C1 segment of cervical spinal cord (tissue), 14 donors: ENCODE measurements around the gene GDF10.

Experiments
- DNase-seq, 14 donors: peaks; one replicate each; lab custom pipeline; 2025; lab: John Stamatoyannopoulos, UW

The GDF10 gene

DNA sequence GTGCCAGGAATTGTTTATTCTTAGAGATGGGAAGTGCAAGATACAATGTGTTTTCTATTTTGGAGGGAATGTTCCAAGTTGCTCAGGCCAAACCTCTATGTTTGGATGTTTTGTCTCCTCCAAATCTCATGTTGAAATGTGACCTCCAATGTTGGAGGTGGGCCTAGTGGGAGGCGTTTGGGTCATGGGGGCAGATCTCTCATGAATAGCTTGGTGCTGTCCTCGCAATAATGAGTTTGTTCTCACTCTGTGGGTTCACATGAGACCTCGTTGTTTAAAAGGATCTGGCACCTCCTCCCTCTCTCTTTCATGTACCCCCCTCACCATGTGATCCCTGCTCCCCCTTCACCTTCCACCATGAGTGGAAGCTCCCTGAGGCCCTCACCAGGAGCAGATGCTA, 8.3 kb upstream of the GDF10 start:
- no peak for DNase-seq

DNA sequence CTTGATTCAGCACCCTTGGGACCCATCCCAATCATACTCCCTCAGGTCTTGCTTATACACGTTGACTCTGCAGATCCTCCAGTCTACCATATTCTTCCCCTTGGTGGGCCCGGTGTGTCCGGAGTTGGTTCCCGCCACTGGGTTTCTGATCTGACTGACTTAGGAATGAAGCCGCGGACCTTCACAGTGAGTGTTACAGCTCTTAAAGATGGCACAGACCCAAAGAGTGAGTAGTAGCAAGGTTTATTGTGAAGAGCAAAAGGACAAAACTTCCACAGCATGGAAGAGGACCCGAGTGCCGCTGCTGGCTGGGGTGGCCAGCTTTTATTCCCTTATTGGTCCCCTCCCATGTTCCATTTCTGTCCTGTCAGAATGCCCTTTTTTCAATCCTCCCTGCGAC, 5.9 kb upstream of the GDF10 start:
- DNase-seq = no peak

DNA sequence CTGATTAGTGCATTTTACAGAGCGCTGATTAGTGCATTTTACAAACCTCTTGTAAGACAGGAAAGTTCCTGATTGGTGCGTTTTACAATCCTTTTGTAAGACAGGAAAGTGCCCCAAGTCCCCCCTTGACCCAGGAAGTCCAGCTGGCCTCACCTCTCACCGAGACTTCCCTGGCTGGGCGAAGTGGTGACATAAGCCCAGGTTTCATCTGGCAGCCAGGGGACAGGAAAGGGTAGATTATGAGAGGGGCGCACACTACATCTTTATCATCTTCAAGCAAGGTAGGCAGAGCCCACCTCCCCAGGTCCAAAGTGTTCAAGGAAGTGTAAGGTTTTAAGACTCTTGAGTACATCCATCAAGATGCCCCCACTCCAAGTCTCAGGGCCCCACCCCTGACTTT, 5.5 kb upstream of the GDF10 start:
- no peak for DNase-seq

DNA sequence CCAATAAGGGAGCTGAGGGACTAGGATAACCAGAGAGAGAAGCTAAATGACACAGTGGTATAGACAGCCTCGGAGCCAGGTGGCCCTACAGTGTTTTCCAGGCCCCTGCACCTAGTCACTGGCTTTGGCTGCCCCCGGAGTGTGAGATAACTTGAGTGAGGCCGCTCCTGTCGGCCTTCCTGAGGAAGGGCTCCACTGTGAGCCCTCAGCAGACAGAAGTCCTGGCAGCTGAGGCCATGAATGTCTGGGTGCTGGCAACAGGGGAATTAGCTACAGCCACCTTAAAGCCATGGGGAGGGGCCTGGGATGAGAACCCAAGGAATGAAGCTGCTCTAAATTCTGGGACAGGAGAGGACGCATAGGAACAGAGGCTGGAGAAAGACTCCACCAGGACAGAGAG, 4.6 kb upstream of the GDF10 start:
- no peak for DNase-seq

DNA sequence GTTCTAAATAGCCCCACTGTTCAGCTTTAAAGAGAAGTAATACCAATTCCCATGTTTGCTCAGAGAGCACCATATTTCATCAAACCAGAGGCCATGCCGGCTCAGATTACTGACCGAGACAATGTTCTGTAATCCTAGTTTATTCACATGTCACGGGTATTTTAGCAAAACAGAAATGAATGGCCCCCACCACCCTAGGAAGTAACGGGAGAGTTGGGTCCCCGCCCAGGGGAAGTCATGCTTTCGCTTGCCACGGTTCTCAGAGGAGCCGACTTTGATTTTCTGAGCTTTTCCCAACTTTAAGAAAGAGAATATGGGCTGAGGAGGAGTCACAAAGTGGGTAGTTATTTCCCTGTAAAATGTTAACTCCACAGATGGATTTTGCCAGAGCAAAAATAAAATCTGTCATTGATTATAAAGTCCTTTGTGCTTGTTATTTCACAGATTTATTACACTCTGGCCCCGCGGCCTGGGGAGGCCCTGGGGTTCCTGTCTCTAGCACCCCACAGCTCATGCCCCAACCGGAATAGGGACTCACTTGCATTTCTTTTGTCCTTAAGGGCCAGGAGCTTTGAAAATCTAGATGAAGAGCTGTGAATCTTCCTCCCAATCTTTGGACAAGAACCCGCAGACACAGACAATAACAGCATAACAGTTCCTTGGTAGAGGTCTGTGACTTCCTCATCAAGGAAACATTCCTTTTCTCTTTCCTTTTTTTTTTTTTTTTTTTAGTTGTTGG, 3.7 kb upstream of the GDF10 start:
- DNase-seq = no peak

DNA sequence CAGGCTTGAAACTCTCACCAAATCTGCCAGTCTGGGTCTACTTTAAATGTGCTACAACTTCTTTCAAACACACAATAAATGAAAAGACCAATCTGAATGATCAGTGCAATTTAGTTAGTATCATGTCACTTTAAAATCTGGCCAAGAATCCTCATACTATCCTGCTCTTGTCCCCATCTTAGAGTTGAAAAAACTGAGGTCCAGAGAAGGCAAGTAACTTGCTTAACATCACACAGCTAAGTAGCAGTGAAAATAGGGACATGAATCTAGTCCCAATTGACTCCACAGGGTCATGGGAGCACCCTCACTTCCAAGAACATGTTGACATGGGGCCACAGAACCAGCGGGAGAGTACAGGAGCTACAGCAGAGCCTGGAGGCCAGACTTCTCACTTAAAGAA, 3.1 kb upstream of the GDF10 start:
- no peak for DNase-seq

DNA sequence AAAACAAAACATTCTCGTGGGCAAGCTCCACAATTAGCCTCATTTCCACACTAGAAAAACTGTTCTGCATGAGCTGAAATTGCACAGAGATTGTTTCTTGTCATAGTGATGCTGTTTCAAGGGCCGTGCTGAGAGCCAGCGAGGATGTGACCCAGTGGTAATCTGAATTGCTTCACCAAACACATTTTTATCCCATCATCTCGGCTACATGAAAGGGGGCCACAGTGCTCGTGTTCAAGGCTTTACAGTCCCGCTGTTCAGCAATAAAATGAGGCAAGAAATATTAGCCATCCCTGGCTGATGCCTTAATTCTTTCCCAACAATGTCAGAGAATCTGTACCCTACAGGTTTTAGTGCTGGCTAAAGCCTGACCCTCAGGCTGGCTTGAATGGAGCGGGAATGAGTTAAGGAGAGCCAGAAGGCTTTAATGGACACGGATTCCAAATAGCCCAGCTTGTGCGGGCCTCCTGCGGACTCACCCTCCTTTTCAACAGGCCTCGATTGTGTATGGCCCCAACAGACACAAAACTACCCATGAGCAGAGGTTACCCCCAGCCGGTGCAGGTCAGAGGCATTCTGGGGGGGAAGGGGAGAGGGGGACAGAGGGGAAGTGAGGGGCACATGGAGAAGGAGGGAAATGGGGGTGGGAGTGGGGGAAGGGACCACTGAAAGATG, 2.0 kb upstream of the GDF10 start:
- no peak for DNase-seq

DNA sequence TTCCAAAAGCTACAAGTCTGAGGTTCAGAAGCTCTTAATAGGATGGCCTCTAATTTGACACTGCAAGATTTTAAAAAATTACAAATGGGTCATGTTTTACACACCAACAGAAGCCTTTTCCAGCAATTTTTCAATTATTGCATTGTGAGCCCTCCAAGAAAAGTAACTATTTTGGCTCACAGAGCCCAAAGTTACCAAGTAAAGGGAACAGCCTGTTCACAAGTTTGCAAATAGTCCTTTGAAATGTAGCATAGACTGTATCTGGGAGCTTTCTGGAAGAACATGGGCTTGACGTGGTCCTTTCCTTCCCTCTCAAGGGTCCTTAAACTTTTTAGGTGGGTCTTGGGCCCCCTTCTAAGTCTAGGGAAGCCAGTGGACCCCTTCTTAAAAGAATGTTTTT, 1.3 kb upstream of the GDF10 start:
- DNase-seq = peak in 1 of 14 donors; percentile 20

DNA sequence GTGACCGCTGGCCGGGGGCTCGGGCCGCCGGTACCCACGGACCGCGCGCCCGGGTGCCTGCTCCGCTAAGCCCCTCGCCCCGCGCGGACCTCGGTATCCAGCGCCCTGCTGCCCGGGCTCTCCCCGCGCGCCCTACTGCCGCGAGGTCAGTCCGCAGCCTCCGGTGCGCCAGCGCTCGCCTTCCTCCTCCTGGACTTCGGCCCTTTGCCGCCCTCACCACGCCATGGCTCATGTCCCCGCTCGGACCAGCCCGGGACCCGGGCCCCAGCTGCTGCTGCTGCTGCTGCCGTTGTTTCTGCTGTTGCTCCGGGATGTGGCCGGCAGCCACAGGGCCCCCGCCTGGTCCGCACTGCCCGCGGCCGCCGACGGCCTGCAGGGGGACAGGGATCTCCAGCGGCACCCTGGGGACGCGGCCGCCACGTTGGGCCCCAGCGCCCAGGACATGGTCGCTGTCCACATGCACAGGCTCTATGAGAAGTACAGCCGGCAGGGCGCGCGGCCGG, 483 bp downstream of the GDF10 start:
- DNase-seq = no peak

DNA sequence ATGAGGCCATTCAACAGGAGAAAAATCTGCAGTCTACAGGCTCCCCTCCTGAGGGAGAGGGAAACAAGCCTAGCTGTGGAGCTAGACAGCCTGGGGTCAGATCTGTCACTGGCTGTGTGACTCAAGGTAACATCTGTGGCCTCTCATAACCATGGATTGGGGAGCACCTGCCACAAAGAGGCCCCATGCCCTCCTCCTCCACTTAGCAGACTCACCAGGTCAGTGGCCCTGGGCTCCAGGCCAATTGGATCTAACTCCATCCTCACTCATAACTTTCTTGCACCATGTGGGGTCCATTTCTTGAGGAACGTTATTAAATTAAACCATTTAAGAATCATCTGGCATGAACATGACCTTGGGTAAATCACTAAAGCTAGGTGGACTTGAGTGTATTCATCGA, 1.8 kb downstream of the GDF10 start:
- no peak for DNase-seq

DNA sequence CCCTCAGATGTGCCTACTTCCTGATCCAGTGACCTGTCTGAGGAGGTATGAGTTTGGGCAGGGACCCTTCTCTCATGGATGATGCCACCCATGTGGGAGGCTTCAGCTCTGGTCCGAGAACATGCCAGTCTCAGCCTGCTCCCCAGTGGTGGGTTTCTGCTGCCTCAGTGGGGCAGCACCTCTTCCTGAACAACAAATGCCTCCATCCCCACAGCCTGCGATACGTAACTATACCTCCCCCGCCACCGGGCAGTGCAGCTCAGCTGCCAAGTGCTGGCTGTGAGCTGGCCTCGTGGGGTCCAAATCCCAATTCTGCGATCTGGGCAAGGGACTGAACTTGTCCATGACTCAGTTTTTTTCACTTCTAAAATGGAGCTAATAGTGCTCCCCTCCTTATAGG, 3.1 kb downstream of the GDF10 start:
- DNase-seq = no peak

DNA sequence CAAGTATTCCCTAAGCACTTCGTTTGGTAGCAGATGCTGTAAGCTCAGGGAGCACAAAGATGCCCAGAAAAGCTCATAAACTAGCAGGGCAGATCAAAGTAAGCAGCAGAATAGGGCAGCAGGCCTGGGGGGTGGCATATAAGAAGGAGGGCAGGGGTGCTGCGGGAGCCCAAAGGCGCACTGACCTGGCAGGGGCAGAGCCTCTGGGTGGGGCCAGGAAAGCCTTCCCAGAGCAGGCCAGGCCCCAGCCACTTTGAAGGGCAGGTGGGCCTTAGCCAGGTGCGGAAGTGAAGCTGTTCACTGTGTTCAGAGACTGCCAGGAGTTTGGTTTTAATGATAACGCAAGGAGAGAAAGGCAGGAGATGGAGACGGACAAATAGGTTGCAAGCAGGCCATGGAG, 3.9 kb downstream of the GDF10 start:
- no peak for DNase-seq

DNA sequence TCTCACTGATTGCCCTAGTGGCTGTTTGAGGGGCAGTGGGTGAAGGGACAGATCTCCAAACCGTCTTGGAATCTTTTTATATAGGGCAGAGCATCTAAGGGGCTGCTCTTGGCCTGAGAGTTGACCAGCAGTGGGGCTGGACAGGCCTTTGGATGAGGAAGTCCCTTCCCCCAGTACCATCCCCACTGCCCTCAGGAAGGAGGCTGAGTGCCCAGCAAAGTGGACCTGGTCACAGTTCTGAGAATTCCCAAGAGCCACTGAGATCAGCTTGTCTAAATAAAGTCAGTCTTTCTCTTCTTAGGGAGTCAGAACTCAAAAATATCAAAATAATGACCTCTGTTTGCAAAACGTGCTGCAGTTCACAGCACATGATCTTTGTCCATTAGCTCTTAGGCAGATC, 5.6 kb downstream of the GDF10 start:
- no peak for DNase-seq

DNA sequence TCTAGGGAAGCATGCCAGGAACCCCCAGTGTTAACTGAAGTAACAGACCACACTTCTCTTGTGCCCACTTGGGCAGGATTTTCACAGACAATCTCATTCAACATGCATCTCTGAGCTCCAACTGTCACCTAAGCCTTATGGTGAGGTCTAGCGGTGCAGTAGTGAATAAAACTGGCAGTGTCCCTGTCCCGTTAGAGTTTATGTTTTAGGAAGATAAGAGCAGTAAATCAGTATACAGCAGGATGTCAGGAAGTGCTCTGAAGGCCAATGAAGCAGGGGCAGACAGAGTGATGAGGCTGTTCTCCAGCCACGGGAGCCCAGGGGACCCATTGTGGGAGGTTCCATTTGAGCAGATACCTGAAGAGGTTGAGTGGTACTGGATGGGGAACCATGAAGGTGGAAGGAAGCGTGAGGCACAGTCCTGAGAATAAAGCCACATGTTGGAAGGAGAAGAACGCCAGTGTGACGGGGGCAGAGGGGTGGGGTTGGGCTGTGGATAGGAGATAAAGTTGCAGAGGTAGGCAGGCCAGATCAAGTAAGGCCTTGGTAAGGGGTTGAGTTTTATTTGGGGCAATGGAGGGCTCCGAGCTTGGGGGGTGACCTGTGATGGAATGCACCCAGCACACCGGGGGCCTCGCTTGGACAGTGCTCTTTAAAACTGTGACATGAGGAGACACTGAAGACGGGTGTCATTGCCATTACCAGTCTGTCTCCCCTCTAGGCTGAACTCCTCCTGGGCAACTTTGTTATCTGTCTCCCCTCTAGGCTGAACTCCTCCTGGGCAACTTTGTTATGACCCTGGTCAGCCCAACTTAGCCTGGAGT, 6.6 kb downstream of the GDF10 start:
- DNase-seq = no peak

DNA sequence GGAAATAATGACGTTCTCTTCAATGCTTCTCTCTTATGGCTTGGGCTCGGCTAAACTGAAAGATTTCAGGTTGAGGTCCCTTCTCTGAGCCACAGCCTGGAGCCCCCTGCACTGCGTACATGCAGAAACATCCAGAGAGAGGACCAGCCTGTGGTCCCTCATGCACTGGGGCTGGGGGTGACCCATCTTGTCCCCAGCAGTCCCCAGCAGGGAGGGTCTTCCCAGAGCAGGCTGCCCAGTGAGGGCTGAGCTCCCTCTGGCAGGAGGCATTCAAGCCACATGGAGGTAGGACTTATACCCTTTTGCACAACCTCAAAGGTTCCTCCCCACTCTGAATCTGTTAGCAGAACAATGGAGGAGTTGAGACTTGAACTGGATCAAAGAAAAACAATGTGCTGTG, 7.4 kb downstream of the GDF10 start:
- no peak for DNase-seq

DNA sequence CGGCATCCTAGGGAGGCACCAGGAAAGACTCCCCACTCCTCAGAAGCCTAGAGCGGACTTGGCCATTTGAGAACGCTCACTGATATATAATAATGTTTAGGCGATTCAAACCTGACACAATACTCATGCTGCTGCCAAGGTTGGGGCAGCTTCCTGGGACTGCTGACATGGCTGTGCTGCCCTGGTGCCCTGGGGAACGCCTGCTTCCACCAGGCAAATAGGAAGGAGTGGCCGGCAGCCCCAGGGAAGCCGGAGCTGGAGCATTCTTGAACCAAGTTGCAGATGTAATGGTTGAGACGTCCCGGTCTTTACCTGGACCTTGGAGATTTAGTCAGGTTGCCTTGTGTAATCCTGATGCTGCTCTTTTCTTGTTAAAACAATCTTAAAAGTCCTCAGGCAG, 8.8 kb downstream of the GDF10 start:
- no peak for DNase-seq

DNA sequence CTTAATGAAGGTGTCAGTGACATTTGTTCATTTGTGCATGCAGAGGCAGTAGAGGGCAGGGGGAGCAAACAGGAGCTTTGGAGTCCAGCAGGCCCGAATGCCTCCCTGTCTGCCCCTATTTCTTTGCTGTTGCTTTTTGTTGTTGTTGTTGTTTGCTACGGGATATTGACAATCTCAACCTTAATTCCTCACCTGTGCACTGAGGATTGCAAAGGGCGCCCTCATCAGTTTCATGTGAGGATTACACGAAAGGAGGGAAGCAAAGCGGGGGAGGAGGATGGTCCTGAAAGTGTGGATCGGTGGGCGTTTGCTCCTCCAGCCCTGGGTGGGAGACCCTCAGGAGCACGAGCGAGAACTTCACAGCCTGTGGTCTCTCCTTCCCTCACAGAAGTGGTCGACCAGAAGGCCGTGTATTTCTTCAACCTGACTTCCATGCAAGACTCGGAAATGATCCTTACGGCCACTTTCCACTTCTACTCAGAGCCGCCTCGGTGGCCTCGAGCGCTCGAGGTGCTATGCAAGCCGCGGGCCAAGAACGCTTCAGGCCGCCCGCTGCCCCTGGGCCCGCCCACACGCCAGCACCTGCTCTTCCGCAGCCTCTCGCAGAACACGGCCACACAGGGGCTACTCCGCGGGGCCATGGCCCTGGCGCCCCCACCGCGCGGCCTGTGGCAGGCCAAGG, 9.6 kb downstream of the GDF10 start:
- DNase-seq = no peak

DNA sequence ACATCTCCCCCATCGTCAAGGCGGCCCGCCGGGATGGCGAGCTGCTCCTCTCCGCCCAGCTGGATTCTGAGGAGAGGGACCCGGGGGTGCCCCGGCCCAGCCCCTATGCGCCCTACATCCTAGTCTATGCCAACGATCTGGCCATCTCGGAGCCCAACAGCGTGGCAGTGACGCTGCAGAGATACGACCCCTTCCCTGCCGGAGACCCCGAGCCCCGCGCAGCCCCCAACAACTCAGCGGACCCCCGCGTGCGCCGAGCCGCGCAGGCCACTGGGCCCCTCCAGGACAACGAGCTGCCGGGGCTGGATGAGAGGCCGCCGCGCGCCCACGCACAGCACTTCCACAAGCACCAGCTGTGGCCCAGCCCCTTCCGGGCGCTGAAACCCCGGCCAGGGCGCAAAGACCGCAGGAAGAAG, 10.1 kb downstream of the GDF10 start:
- DNase-seq = no peak

DNA sequence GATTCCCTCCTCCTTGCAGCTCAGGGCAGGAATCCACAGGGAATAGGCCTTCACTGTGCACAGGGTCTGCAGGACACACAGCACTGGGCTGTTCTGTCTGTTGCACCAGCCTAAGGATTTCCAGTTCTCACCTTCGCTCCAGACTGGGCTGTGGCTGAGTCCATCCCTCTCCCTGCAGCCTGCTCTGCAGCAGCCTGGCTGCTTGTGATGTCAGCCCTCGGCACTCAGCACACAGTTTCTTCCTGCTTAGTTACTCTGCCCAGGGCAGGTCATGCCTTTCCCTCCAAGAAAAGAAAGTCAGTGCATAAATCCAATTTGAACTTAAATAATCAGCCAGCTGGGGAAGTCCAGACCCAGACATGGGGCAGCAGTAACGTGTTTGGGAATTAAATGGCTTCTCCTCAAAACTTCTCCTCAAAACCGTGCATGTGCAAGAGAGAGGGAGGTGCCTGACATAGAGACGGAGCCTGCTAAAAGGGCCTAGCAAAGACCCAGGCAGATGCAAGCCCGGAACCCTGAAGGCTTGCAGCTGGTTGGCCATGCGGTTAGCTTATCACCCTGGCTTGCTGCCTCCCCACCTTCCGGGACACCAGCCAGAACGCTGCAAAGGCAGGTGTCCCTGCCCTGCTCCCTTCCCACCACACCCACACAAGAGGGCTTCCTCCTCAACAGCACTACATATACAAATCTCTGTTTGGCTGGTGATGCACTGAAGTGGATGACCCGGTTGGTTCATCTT, 11.4 kb downstream of the GDF10 start:
- no peak for DNase-seq

DNA sequence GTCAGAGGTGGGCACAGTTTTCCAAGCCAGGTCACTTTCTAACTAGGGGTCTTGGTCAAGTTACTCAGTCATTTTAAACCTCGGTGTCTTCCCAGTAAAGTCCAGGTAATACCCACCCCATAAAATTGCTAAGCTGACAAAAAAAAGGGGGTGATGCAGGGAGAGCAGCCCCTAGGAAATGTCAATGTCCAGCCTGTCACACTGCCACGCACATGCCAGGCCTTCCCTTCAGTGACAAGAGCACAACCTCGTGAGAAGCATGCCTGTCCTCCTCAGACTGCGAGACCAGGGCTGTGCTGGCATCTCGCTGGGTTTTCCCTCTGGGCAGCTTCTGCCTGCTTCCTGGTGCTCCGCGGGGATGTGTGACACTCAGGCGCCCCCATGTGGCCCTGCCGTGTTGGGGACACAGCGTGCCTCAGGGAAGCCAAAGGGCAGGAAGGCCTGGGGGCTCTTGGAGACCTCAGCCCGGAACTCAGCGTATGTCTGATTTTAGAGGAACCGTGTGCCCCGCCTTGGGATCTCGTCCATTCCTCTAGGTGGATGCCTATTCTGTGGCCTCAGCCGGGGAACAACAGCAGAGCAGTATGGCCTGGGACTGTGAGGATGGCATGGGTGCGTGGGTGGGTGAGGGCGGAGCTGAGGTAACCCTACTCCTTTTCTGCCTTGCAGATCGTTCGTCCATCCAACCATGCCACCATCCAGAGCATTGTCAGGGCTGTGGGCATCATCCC, 12.1 kb downstream of the GDF10 start:
- peak; percentile 13 to 82 (median 64) for DNase-seq

DNA sequence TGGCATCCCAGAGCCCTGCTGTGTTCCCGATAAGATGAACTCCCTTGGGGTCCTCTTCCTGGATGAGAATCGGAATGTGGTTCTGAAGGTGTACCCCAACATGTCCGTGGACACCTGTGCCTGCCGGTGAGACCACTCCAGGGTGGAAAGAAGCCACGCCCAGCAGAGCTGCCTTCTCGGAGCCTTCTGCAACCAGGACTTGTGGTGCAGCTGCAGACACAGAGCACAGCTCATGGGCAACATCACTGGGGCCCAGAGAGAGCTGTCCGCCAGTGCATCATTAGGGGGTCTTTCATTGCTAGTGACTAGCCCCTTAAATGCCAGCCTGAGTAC, 12.6 kb downstream of the GDF10 start:
- no peak for DNase-seq
